ENCODE results near the gene DIP2B. TPM values are rescaled to one million over a fixed set of nuclear protein-coding genes. Genes with fewer than 3 reads are reported as not detected.
"Not testable (repeated sequence)": the region's sequence is repeated elsewhere in the genome, so short reads cannot be mapped to it uniquely, and the experiment has no call there.

The DIP2B gene
- total RNA-seq, 1 experiment from 2014 or later, result 29.4 TPM

GRCh38 chr12:50541139-50541538 is 36.4 kb downstream of the DIP2B start:
- Histone ChIP-seq H2AFZ (no peak overlapping the region), H3K4me2 (no peak overlapping the region), H3K4me3 (no peak overlapping the region), H3F3A (ENCODE audit: insufficient read depth, low read depth) (peaks cover 47% of the 10 kb centered on the region), H3K4me1 (replicated peaks; ENCODE audit: insufficient read depth) (peaks cover 67% of the 10 kb centered on the region), H4K20me1 (ENCODE audit: insufficient read depth) (no peaks in the 10 kb centered on the region), H3K79me2 (ENCODE audit: low read depth) (peaks cover 89% of the 10 kb centered on the region), H3K27me3 (ENCODE audit: insufficient read depth, low read depth) (no peaks in the 10 kb centered on the region), H3K27ac (peak overlapping the region; percentile 72), H3K9me2 (ENCODE audit: insufficient read depth) (no peaks in the 10 kb centered on the region), H3K9me3 (ENCODE audit: insufficient read depth, low read depth) (no peaks in the 10 kb centered on the region), H3K36me3 (ENCODE audit: low read depth) (no peaks in the 10 kb centered on the region)
- no TSS peak for BruUV-seq (replicated peaks)
- ChIA-PET CTCF (interaction anchor here (0.7 kb wide), 1 partner anchor 46 kb away, joined by 9 read pairs; no protein-coding TSS in a partner anchor), POLR2A (ENCODE audit: unreplicated experiment) (interaction anchor here (0.6 to 0.7 kb wide), 2 partner anchors 25 to 101 kb away, joined by 4 to 5 read pairs; no protein-coding TSS in a partner anchor)
- intact Hi-C loops (cut with micrococcal nuclease; ENCODE audit: unreplicated experiment), result no loop called here
- TF ChIP-seq CTCF (conservative IDR thresholded peaks at IDR 0.05), result no peak
- TF ChIP-seq EZH2 (IDR thresholded peaks at IDR 0.05; ENCODE audit: low read depth), result no peak
- DNase-seq, result no peak

- H3K9me2 ChIP-seq (ENCODE audit: insufficient read depth), result no peaks in the 10 kb centered on the region
- intact Hi-C loops (cut with micrococcal nuclease; ENCODE audit: unreplicated experiment), result no loop called here
- ChIA-PET POLR2A (ENCODE audit: unreplicated experiment) (interaction anchor here (0.7 kb wide), 1 partner anchor 30 kb away, joined by 4 read pairs; no protein-coding TSS in a partner anchor), CTCF (no interaction called here)
- H3K36me3 ChIP-seq (ENCODE audit: low read depth), result no peaks in the 10 kb centered on the region
- H3K4me3 ChIP-seq, result no peak overlapping the region
- no TSS peak for BruUV-seq (replicated peaks)
- H3F3A ChIP-seq (ENCODE audit: insufficient read depth, low read depth), result peaks cover 39% of the 10 kb centered on the region
- DNase-seq, result peak; percentile 29 to 90
- peaks cover 91% of the 10 kb centered on the region for H3K79me2 ChIP-seq (ENCODE audit: low read depth)
- no peaks in the 10 kb centered on the region for H3K9me3 ChIP-seq (ENCODE audit: insufficient read depth, low read depth)
- peak overlapping the region; percentile 72 for H3K27ac ChIP-seq
- peak overlapping the region; percentile 27 for H3K4me2 ChIP-seq
- H4K20me1 ChIP-seq (ENCODE audit: insufficient read depth), result no peaks in the 10 kb centered on the region
- H3K4me1 ChIP-seq (replicated peaks; ENCODE audit: insufficient read depth), result peaks cover 59% of the 10 kb centered on the region
- no peaks in the 10 kb centered on the region for H3K27me3 ChIP-seq (ENCODE audit: insufficient read depth, low read depth)
- TF ChIP-seq CTCF (conservative IDR thresholded peaks at IDR 0.05), result no peak
- no peak overlapping the region for H2AFZ ChIP-seq
Observed at GRCh38 chr12:50542448-50542847, 37.7 kb downstream of the DIP2B start.

GRCh38 chr12:50543188-50543587 is 38.4 kb downstream of the DIP2B start:
- ChIA-PET POLR2A (ENCODE audit: unreplicated experiment) (interaction anchor here (0.7 kb wide), 1 partner anchor 29 kb away, joined by 4 read pairs; no protein-coding TSS in a partner anchor), CTCF (interaction anchor here (0.6 kb wide), 1 partner anchor 151 kb away, joined by 5 read pairs; no protein-coding TSS in a partner anchor)
- BruUV-seq (replicated peaks); intact Hi-C loops (cut with micrococcal nuclease; ENCODE audit: unreplicated experiment); H4K20me1 ChIP-seq (ENCODE audit: insufficient read depth); H3K4me2 ChIP-seq; H2AFZ ChIP-seq; H3K9me3 ChIP-seq (ENCODE audit: insufficient read depth, low read depth); H3K4me3 ChIP-seq; DNase-seq; H3K27me3 ChIP-seq (ENCODE audit: insufficient read depth, low read depth); H3K36me3 ChIP-seq (ENCODE audit: low read depth); H3K9me2 ChIP-seq (ENCODE audit: insufficient read depth): not testable (repeated sequence)
- peaks cover 90% of the 10 kb centered on the region for H3K79me2 ChIP-seq (ENCODE audit: low read depth)
- peaks cover 31% of the 10 kb centered on the region for H3F3A ChIP-seq (ENCODE audit: insufficient read depth, low read depth)
- H3K4me1 ChIP-seq (replicated peaks; ENCODE audit: insufficient read depth), result peaks cover 52% of the 10 kb centered on the region
- H3K27ac ChIP-seq, result peak overlapping the region; percentile 72

GRCh38 chr12:50545213-50545612 is 40.4 kb downstream of the DIP2B start:
- Histone ChIP-seq H3K9me3 (ENCODE audit: insufficient read depth, low read depth) (no peaks in the 10 kb centered on the region), H2AFZ (no peak overlapping the region), H3K4me2 (no peak overlapping the region), H3K79me2 (ENCODE audit: low read depth) (peaks cover 81% of the 10 kb centered on the region), H3K4me1 (replicated peaks; ENCODE audit: insufficient read depth) (peaks cover 48% of the 10 kb centered on the region), H3K9me2 (ENCODE audit: insufficient read depth) (no peaks in the 10 kb centered on the region), H3F3A (ENCODE audit: insufficient read depth, low read depth) (peaks cover 38% of the 10 kb centered on the region), H3K4me3 (no peak overlapping the region), H3K36me3 (ENCODE audit: low read depth) (no peaks in the 10 kb centered on the region), H3K27me3 (ENCODE audit: insufficient read depth, low read depth) (no peaks in the 10 kb centered on the region), H4K20me1 (ENCODE audit: insufficient read depth) (no peaks in the 10 kb centered on the region), H3K27ac (peak overlapping the region; percentile 41; the same call in 1 of the 2 replicates)
- POLR2A ChIA-PET (ENCODE audit: unreplicated experiment), result interaction anchor here (0.5 kb wide), 1 partner anchor 19 kb away, joined by 9 read pairs; no protein-coding TSS in a partner anchor
- CTCF ChIA-PET, result interaction anchor here (0.6 to 0.7 kb wide), 2 partner anchors 50 to 348 kb away, joined by 3 to 6 read pairs; no protein-coding TSS in a partner anchor
- no TSS peak for BruUV-seq (replicated peaks)
- intact Hi-C loops (cut with micrococcal nuclease; ENCODE audit: unreplicated experiment), result no loop called here
- DNase-seq, result no peak
- TF ChIP-seq EZH2 (IDR thresholded peaks at IDR 0.05; ENCODE audit: low read depth) (no peak), CTCF (conservative IDR thresholded peaks at IDR 0.05) (no peak)

Data from PC-9 (cell line).